NCI-H2171 (cell line): ENCODE measurements around the gene TUBB1.
"Not testable (repeated sequence)": the region's sequence is repeated elsewhere in the genome, so short reads cannot be mapped to it uniquely, and the experiment has no call there.

Experiments used
- DNase-seq: peaks from one replicate; lab custom pipeline; 2025; lab: John Stamatoyannopoulos, UW

The TUBB1 gene

GRCh38 chr20:59022754-59023153, 3.5 kb downstream of the TUBB1 start:
- no peak for DNase-seq

- no peak for DNase-seq
Measured at GRCh38 chr20:59023616-59024015, 4.4 kb downstream of the TUBB1 start.

- DNase-seq = no peak
Measured at GRCh38 chr20:59024111-59024530, 4.9 kb downstream of the TUBB1 start.

- no peak for DNase-seq
Measured at GRCh38 chr20:59025086-59025485, 5.9 kb downstream of the TUBB1 start.

GRCh38 chr20:59025511-59025910, 6.3 kb downstream of the TUBB1 start:
- DNase-seq = no peak

- no peak for DNase-seq
Measured at GRCh38 chr20:59026904-59027740, 7.9 kb downstream of the TUBB1 start.

- DNase-seq = no peak
Measured at GRCh38 chr20:59027741-59028320, 8.6 kb downstream of the TUBB1 start.

- DNase-seq = no peak
Measured at GRCh38 chr20:59028812-59029211, 9.6 kb downstream of the TUBB1 start.

GRCh38 chr20:59030911-59031563, 11.8 kb downstream of the TUBB1 start:
- DNase-seq = no peak

GRCh38 chr20:59031564-59032022, 12.4 kb downstream of the TUBB1 start:
- no peak for DNase-seq

GRCh38 chr20:59032023-59032712, 12.9 kb downstream of the TUBB1 start, which contains the start of gene ATP5F1E:
ATP5F1E (minus strand) TSS chr20:59032335; CDS start chr20:59032251, 84 bp downstream.
- DNase-seq = peak; percentile 98

- DNase-seq = peak; percentile 84
Measured at GRCh38 chr20:59032713-59033059, 13.5 kb downstream of the TUBB1 start.

GRCh38 chr20:59033093-59033492, 13.9 kb downstream of the TUBB1 start:
- no peak for DNase-seq

GRCh38 chr20:59033616-59034165, 14.5 kb downstream of the TUBB1 start:
- no peak for DNase-seq

- no peak for DNase-seq
Measured at GRCh38 chr20:59035381-59035780, 16.2 kb downstream of the TUBB1 start.

GRCh38 chr20:59037386-59037785, 18.2 kb downstream of the TUBB1 start:
- no peak for DNase-seq

GRCh38 chr20:59039233-59039632, 20.0 kb downstream of the TUBB1 start:
- DNase-seq = no peak

GRCh38 chr20:59040667-59041066, 21.4 kb downstream of the TUBB1 start:
- DNase-seq = no peak

GRCh38 chr20:59041487-59041886, 22.3 kb downstream of the TUBB1 start:
- DNase-seq = not testable (repeated sequence)

GRCh38 chr20:59042151-59042795, 23.0 kb downstream of the TUBB1 start, which contains the start of gene PRELID3B:
PRELID3B (minus strand) TSS chr20:59042786; CDS start chr20:59042730, 56 bp downstream.
- no peak for DNase-seq
